ENCODE measurements around the gene BLOC1S5. TPM values are rescaled to one million over a fixed set of nuclear protein-coding genes. Genes with fewer than 3 reads are reported as not detected.

BLOC1S5 gene
- total RNA-seq, 4 donors from 2014 or later = 15.5 to 242 (median 38.8) TPM

- no peak for DNase-seq
- Histone ChIP-seq H3K27ac (no peak overlapping the region), H3K4me3 (no peak overlapping the region), H3K36me3 (no peaks in the 10 kb centered on the region), H3K9me3 (no peaks in the 10 kb centered on the region), H3K4me1 (no peaks in the 10 kb centered on the region), H3K27me3 (no peaks in the 10 kb centered on the region)
- TF ChIP-seq POLR2A (IDR thresholded peaks at IDR 0.05) = no peak
- TF ChIP-seq, protein P1, sequence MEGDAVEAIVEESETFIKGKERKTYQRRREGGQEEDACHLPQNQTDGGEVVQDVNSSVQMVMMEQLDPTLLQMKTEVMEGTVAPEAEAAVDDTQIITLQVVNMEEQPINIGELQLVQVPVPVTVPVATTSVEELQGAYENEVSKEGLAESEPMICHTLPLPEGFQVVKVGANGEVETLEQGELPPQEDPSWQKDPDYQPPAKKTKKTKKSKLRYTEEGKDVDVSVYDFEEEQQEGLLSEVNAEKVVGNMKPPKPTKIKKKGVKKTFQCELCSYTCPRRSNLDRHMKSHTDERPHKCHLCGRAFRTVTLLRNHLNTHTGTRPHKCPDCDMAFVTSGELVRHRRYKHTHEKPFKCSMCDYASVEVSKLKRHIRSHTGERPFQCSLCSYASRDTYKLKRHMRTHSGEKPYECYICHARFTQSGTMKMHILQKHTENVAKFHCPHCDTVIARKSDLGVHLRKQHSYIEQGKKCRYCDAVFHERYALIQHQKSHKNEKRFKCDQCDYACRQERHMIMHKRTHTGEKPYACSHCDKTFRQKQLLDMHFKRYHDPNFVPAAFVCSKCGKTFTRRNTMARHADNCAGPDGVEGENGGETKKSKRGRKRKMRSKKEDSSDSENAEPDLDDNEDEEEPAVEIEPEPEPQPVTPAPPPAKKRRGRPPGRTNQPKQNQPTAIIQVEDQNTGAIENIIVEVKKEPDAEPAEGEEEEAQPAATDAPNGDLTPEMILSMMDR (IDR thresholded peaks at IDR 0.05) = no peak
- intact Hi-C loops (cut with DNase I; ENCODE audit: low total_unique reads) = no loop called here
Measured at GRCh38 chr6:8108759-8109539, 44.8 kb upstream of the BLOC1S5 start.

DNA sequence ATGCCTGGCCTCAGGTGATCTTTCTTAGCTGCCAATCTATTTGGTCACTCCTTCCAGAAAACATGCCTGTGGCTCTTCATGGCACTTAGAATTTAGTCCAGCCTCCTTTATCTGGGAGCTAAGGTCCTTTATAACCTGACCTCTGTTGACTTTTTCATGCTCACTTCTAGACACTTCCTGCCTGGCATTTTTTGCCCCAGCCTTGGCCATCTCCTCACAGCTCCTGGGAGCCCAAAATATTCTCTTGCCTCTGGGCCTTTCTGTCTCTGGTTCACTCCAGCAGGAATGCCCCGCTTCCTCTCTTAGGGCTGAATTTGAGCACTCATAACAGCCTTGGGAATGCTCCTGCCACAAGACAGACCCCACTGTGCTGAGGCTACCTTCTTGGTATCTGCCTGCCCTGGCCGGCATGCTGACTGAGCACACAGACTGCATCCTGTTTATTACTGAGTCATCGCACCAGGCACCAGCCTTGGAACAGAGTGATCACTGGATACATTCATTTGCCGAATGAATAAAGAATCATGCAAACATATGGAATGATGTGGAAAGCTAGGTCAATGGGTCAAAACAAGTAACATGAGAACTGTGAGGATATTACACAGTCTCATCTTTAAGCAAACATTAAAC lies 44.0 kb upstream of the BLOC1S5 start:
- Histone ChIP-seq H3K27me3 (no peaks in the 10 kb centered on the region), H3K36me3 (no peaks in the 10 kb centered on the region), H3K4me3 (no peak overlapping the region), H3K4me1 (no peaks in the 10 kb centered on the region), H3K27ac (no peak overlapping the region), H3K9me3 (no peaks in the 10 kb centered on the region)
- no peak for TF ChIP-seq POLR2A (IDR thresholded peaks at IDR 0.05)
- TF ChIP-seq, protein P1 (IDR thresholded peaks at IDR 0.05) = no peak
- intact Hi-C loops (cut with DNase I; ENCODE audit: low total_unique reads) = no loop called here
- DNase-seq = no peak

DNA sequence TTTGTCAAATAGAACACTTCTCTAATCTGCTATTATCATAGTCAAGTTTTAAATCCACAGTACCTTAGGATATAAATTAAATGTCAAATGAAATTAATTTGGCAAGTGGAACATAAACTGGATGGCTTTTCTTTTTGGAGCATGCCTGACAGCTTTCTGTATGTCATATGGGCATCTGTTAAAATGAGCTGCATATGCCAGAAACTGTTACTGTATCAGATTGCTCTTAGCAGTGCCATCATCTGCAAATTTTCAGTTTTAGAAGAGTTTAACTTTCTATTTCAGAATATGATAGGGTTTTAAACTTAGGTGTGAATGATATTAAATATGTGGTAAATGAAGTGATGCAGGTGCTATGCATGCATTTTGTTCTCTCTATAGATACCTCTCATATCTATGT lies 41.6 kb upstream of the BLOC1S5 start:
- intact Hi-C loops (cut with DNase I; ENCODE audit: low total_unique reads) = no loop called here

DNA sequence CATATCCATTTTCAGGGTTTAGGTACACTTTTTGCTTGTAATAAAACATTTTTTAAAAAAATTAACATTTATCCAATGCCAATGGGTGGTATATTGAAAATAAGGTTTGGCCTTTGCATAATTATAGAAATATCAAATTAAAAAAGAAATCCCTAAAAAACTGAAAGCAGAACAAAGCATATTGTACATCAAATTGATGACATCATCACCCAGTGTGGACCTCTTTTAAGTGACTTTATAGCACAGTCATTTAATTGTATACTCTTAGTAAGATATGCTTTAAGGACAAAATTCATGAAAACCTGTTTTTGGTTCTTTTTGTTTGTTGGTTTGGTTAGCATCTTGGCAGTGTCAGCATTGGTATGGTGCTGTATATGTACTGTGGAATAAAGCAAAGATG lies 39.5 kb upstream of the BLOC1S5 start:
- no peaks in the 10 kb centered on the region for H3K27me3 ChIP-seq
- TF ChIP-seq, protein P1 (IDR thresholded peaks at IDR 0.05) = no peak
- no peak for TF ChIP-seq POLR2A (IDR thresholded peaks at IDR 0.05)
- H3K9me3 ChIP-seq = no peaks in the 10 kb centered on the region
- H3K36me3 ChIP-seq = no peaks in the 10 kb centered on the region
- no peak for DNase-seq
- intact Hi-C loops (cut with DNase I; ENCODE audit: low total_unique reads) = no loop called here
- no peaks in the 10 kb centered on the region for H3K4me1 ChIP-seq
- H3K27ac ChIP-seq = no peak overlapping the region
- no peak overlapping the region for H3K4me3 ChIP-seq

More for the DNA sequence above, 41.6 kb upstream of the BLOC1S5 start:
- H3K27me3 ChIP-seq = no peaks in the 10 kb centered on the region
- H3K4me1 ChIP-seq = no peaks in the 10 kb centered on the region
- TF ChIP-seq POLR2A (IDR thresholded peaks at IDR 0.05) = no peak
- TF ChIP-seq, protein P1 (IDR thresholded peaks at IDR 0.05) = no peak
- no peaks in the 10 kb centered on the region for H3K36me3 ChIP-seq
- H3K4me3 ChIP-seq = no peak overlapping the region
- DNase-seq = no peak
- no peaks in the 10 kb centered on the region for H3K9me3 ChIP-seq
- no peak overlapping the region for H3K27ac ChIP-seq
